ENCODE results near the gene TLE2.

GRCh38 chr19:2967972-2968371, 61.1 kb downstream of the TLE2 start:
- TF ChIP-seq MAX (IDR thresholded peaks at IDR 0.05) (no peak), ZBTB7A (IDR thresholded peaks at IDR 0.05; ENCODE audit: low read depth) (no peak), REST (IDR thresholded peaks at IDR 0.05; ENCODE audit: low read depth) (no peak), RAD21 (IDR thresholded peaks at IDR 0.05; ENCODE audit: low read depth) (no peak), TEAD4 (IDR thresholded peaks at IDR 0.05) (no peak), NFIC (IDR thresholded peaks at IDR 0.05) (no peak), EP300 (IDR thresholded peaks at IDR 0.05; ENCODE audit: borderline replicate concordance) (no peak), FOXM1 (IDR thresholded peaks at IDR 0.05; ENCODE audit: borderline replicate concordance, low read depth) (no peak), YY1 (IDR thresholded peaks at IDR 0.05; ENCODE audit: low read depth) (no peak), TCF12 (IDR thresholded peaks at IDR 0.05; ENCODE audit: low read depth) (no peak), CEBPB (IDR thresholded peaks at IDR 0.05) (no peak), USF1 (IDR thresholded peaks at IDR 0.05) (no peak)

All from Ishikawa (cell line).